ENCODE measurements around the gene CFAP77. TPM values are rescaled to one million over a fixed set of nuclear protein-coding genes. Genes with fewer than 3 reads are reported as not detected.
A peak's percentile ranks its signal among the peaks of the same experiment; 100 is the strongest.

Gene CFAP77
- total and polyA plus RNA-seq, 9 of the 15 experiments (the other 6 are each of a cell fraction or from before 2014, with no cell fraction given): not detected

GRCh38 chr9:132372177-132373095, 37.6 kb upstream of the CFAP77 start:
- Histone ChIP-seq H3K9me3 (replicated peaks; ENCODE audit: control insufficient read depth, insufficient read depth, low read depth, low read length) (no peaks in the 10 kb centered on the region), H3K27me3 (ENCODE audit: control insufficient read depth in 2 of 2, insufficient read depth in 2 of 2, low read length in 2 of 2) (no peaks in the 10 kb centered on the region), H3K9ac (ENCODE audit: insufficient read depth in 1 of 2, low read depth in 2 of 2, low read length in 2 of 2) (no peak overlapping the region), H3K4me1 (replicated peaks in 1 of 2; ENCODE audit: control insufficient read depth in 2 of 2, insufficient read depth in 2 of 2, low read length in 2 of 2) (no peaks in the 10 kb centered on the region; a peak in 2 of 5 replicates), H4K20me1 (replicated peaks; ENCODE audit: control insufficient read depth, insufficient read depth, low read length) (no peaks in the 10 kb centered on the region), H3K36me3 (ENCODE audit: control insufficient read depth, insufficient read depth, low read length) (peaks cover 25% of the 10 kb centered on the region; the same call in 2 of the 3 replicates), H3K9me1 (ENCODE audit: control insufficient read depth, insufficient read depth, low read length) (no peaks in the 10 kb centered on the region), H3K79me2 (ENCODE audit: control insufficient read depth, insufficient read depth, low read length) (no peaks in the 10 kb centered on the region), H3K4me3 (no peak overlapping the region), H2AFZ (ENCODE audit: low read depth, low read length) (peak overlapping the region; percentile 7), H3K27ac (ENCODE audit: extremely low read depth, low read depth, low read length) (no peak overlapping the region; the same call in 2 of the 3 replicates), H3K4me2 (ENCODE audit: insufficient read depth, low read length) (no peak overlapping the region)
- FAIRE-seq (no peak), ATAC-seq (peak; percentile 80), DNase-seq (ENCODE audit: extremely low read depth in 1 of 4, low spot score in 3 of 4) (peak in 2 of 4 experiments; percentile 17 to 33)
- CTCF ChIA-PET (ENCODE audit: low intra/inter-chr PET ratio): no interaction called here
- BruUV-seq (replicated peaks): no TSS peak
- in situ Hi-C loops (cut with MboI): no loop called here
- intact Hi-C loops (cut with micrococcal nuclease): no loop called here
- WGBS (ENCODE audit: insufficient coverage, low coverage, missing lambda C conversion rate): 64% methylated on average over 12 of the region's 14 CpGs
- POLR2A ChIA-PET: interaction anchor here (0.6 to 1.6 kb wide), 6 partner anchors 10 to 310 kb away, joined by 3 to 7 read pairs (median 3); partner anchors contain the start of gene SETX
- TF ChIP-seq ZBTB40 (IDR thresholded peaks at IDR 0.05) (peak; percentile 63), ZBTB40 (CRISPR knock-in tag; IDR thresholded peaks at IDR 0.05) (no peak), ELF1 (tag; IDR thresholded peaks at IDR 0.05) (peak; percentile 80), POLR3A (IDR thresholded peaks at IDR 0.05; ENCODE audit: borderline replicate concordance, extremely low read depth, insufficient read depth, insufficient read length) (no peak), BCOR (IDR thresholded peaks at IDR 0.05) (0 out of 2 replicates have a peak, but pooled peaks have one; percentile 11), FOXK2 (conservative IDR thresholded peaks at IDR 0.05 in 1 of 2, IDR thresholded peaks at IDR 0.05 in 1 of 2; ENCODE audit: low read depth in 2 of 2) (peak; percentile 76 to 88), PREB (CRISPR knock-in tag; IDR thresholded peaks at IDR 0.05) (0 out of 2 replicates have a peak, but pooled peaks have one; percentile 62), CBFA2T3 (IDR thresholded peaks at IDR 0.05) (0 out of 2 replicates have a peak, but pooled peaks have one; percentile 34), PHF20 (IDR thresholded peaks at IDR 0.05; ENCODE audit: partially characterized antibody) (peak; percentile 89), FOXJ3 (CRISPR knock-in tag; IDR thresholded peaks at IDR 0.05) (no peak), RAD51 (IDR thresholded peaks at IDR 0.05; ENCODE audit: borderline replicate concordance, low read depth) (peak; percentile 56; the same call in 1 of the 2 replicates)

Data from K562 (cell line).